ENCODE data around the gene ZNF239.

DNA sequence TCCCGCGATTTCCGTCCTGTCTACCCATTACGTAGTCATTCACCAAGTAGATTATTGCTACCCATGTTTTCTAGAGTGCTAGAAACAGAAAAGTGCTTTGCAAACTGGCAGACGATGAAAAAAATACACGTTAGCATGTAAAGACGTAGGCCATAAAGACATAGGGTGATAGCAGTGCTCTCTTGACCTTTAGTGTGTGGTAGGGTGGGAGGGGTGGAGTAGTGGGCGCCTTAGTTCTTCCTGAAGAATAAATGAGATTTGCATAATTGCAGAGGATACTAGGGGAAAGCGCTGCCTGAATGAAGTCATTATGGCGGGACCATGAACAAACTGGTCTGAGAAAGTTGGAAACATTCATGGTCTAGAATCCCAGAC lies 32.8 kb upstream of the ZNF239 start:
- TF ChIP-seq CTCF (conservative IDR thresholded peaks at IDR 0.05 in 1 of 2, IDR thresholded peaks at IDR 0.05 in 1 of 2; ENCODE audit: extremely low read depth in 1 of 2, insufficient read depth in 1 of 2, low read depth in 1 of 2, low read length in 2 of 2) (no peak), EZH2 (IDR thresholded peaks at IDR 0.05; ENCODE audit: borderline replicate concordance, low read length) (no peak)
